H9 (cell line): ENCODE results near the gene JARID2. TPM values are rescaled to one million over a fixed set of nuclear protein-coding genes. Genes with fewer than 3 reads are reported as not detected.

Experiments used
- DNase-seq: peaks from one replicate; pipeline ENCODE4 v3.0.0-alpha.2; 2017
- H2AFZ ChIP-seq: one replicate; pipeline ENCODE4 v1.6.1; 2013; ENCODE audit warnings: mild to moderate bottlenecking, low read length, control low read depth, moderate library complexity
- H2AK5ac ChIP-seq: 2 replicates; pipeline ENCODE4 v1.6.1; 2013; ENCODE audit warnings: low read length, control low read depth, mixed read lengths; ENCODE audit not compliant: insufficient read length
- H2BK120ac ChIP-seq: one replicate; pipeline ENCODE4 v1.6.1; 2013; ENCODE audit warnings: low read depth, mild to moderate bottlenecking, low read length, control low read depth, inconsistent platforms; ENCODE audit not compliant: poor library complexity, severe bottlenecking
- H2BK12ac ChIP-seq: 2 replicates; pipeline ENCODE4 v1.6.1; 2013; ENCODE audit warnings: low read length, control low read depth, mixed read lengths, low read depth; ENCODE audit not compliant: insufficient read length
- H2BK15ac ChIP-seq: 2 replicates; pipeline ENCODE4 v1.6.1; 2013; ENCODE audit warnings: low read depth, low read length, control low read depth
- H2BK20ac ChIP-seq: one replicate; pipeline ENCODE4 v1.6.1; 2013; ENCODE audit warnings: low read depth, mild to moderate bottlenecking, low read length, control low read depth, inconsistent platforms; ENCODE audit not compliant: poor library complexity, severe bottlenecking
- H2BK5ac ChIP-seq: 2 replicates; pipeline ENCODE4 v1.6.1; 2013; ENCODE audit warnings: low read length, control low read depth, mixed read lengths; ENCODE audit not compliant: insufficient read length
- H3K14ac ChIP-seq: 2 replicates; pipeline ENCODE4 v1.6.1; 2013; ENCODE audit warnings: low read length, control low read depth; ENCODE audit not compliant: insufficient read depth
- H3K18ac ChIP-seq: 2 replicates; pipeline ENCODE4 v1.6.1; 2013; ENCODE audit warnings: low read depth, mild to moderate bottlenecking, mixed read lengths, low read length, control low read depth; ENCODE audit not compliant: insufficient read length
- H3K23ac ChIP-seq: 2 replicates; pipeline ENCODE4 v1.6.1; 2013; ENCODE audit warnings: low read length, control low read depth, mixed read lengths, low read depth; ENCODE audit not compliant: insufficient read length
- H3K23me2 ChIP-seq: 2 replicates; pipeline ENCODE4 v1.6.1; 2013; ENCODE audit warnings: low read depth, mild to moderate bottlenecking, mixed read lengths, low read length, control low read depth; ENCODE audit not compliant: insufficient read length, poor library complexity, severe bottlenecking
- H3K27ac ChIP-seq: 2 replicates; pipeline ENCODE4 v1.5.1; 2013; ENCODE audit warnings: low read length, control low read depth, mixed read lengths, low read depth; ENCODE audit not compliant: insufficient read length
- H3K27me3 ChIP-seq: 2 replicates; pipeline ENCODE4 v1.6.1; 2013; ENCODE audit warnings: low read length, control low read depth, inconsistent platforms; ENCODE audit not compliant: insufficient read depth
- H3K4ac ChIP-seq: 2 replicates; pipeline ENCODE4 v1.6.1; 2013; ENCODE audit warnings: low read depth, mild to moderate bottlenecking, control low read depth, inconsistent platforms, low read length, moderate library complexity
- H3K4me1 ChIP-seq: 2 replicates; pipeline ENCODE4 v1.6.1; 2013; ENCODE audit warnings: low read length, control low read depth, inconsistent platforms; ENCODE audit not compliant: insufficient read depth
- H3K4me2 ChIP-seq: 2 replicates; pipeline ENCODE4 v1.6.1; 2013; ENCODE audit warnings: low read length, control low read depth, mixed read lengths; ENCODE audit not compliant: insufficient read length, insufficient read depth
- H3K56ac ChIP-seq: 2 replicates; pipeline ENCODE4 v1.6.1; 2013; ENCODE audit warnings: low read depth, mild to moderate bottlenecking, mixed read lengths, low read length, control low read depth; ENCODE audit not compliant: insufficient read length
- H3K79me1 ChIP-seq: 2 replicates; pipeline ENCODE4 v1.6.1; 2013; ENCODE audit warnings: low read depth, mild to moderate bottlenecking, moderate library complexity, low read length, control low read depth, inconsistent platforms; ENCODE audit not compliant: insufficient read depth, poor library complexity, severe bottlenecking
- H3K79me2 ChIP-seq: 2 replicates; pipeline ENCODE4 v1.6.1; 2013; ENCODE audit warnings: low read length, control low read depth, inconsistent platforms; ENCODE audit not compliant: insufficient read depth
- H3K9ac ChIP-seq: 2 replicates; pipeline ENCODE4 v1.6.1; 2013; ENCODE audit warnings: low read length, control low read depth, mixed read lengths; ENCODE audit not compliant: insufficient read length; ENCODE audit errors: extremely low read depth
- H3K9me3 ChIP-seq: one replicate; pipeline ENCODE4 v1.6.1; 2013; ENCODE audit warnings: low read depth, low read length, inconsistent platforms; ENCODE audit not compliant: control insufficient read depth
- H3T11ph ChIP-seq: one replicate; pipeline ENCODE4 v1.6.1; 2013; ENCODE audit warnings: mild to moderate bottlenecking, low read length, control low read depth, inconsistent platforms
- H4K20me1 ChIP-seq: one replicate; pipeline ENCODE4 v1.6.1; 2013; ENCODE audit not compliant: control insufficient read depth, insufficient read length, insufficient read depth
- H4K5ac ChIP-seq: 2 replicates; pipeline ENCODE4 v1.6.1; 2013; ENCODE audit warnings: low read depth, mild to moderate bottlenecking, mixed read lengths, low read length, control low read depth; ENCODE audit not compliant: insufficient read length
- H4K8ac ChIP-seq: replicated peaks from 2 replicates; pipeline ENCODE4 v1.6.1; 2013; ENCODE audit warnings: low read length, control low read depth, mixed read lengths, low read depth; ENCODE audit not compliant: insufficient read length
- H4K91ac ChIP-seq: 2 replicates; pipeline ENCODE4 v1.6.1; 2013; ENCODE audit warnings: low read depth, mild to moderate bottlenecking, moderate library complexity, mixed read lengths, low read length, control low read depth; ENCODE audit not compliant: insufficient read length
- H3K27ac Mint-ChIP-seq, 3 experiments: 2 replicates in 2 of 3; 3 replicates in 1 of 3; pipeline ENCODE4 v1.8.0; 2020 to 2021; ENCODE audit warnings: mixed read lengths in 3 of 3, mild to moderate bottlenecking in 1 of 3, moderate library complexity in 1 of 3
- H3K27me3 Mint-ChIP-seq: 2 replicates; pipeline ENCODE4 v1.8.0; 2021; ENCODE audit warnings: low read depth, mild to moderate bottlenecking, moderate library complexity, mixed read lengths
- H3K36me3 Mint-ChIP-seq, 3 experiments: 2 replicates in 2 of 3; 3 replicates in 1 of 3; pipeline ENCODE4 v1.8.0; 2020 to 2021; ENCODE audit warnings: low read depth in 3 of 3, mixed read lengths in 3 of 3; ENCODE audit not compliant: insufficient read depth in 1 of 3
- H3K4me1 Mint-ChIP-seq, 2 experiments: 2 replicates each; pipeline ENCODE4 v1.8.0; 2020; ENCODE audit warnings: mixed read lengths in 2 of 2
- H3K4me3 Mint-ChIP-seq, 2 experiments: 2 replicates in 1 of 2; 3 replicates in 1 of 2; pipeline ENCODE4 v1.8.0; 2020 to 2021; ENCODE audit warnings: mild to moderate bottlenecking in 2 of 2, mixed read lengths in 2 of 2, moderate library complexity in 1 of 2
- H3K9me3 Mint-ChIP-seq, 2 experiments: 2 replicates in 1 of 2; 3 replicates in 1 of 2; pipeline ENCODE4 v1.8.0; 2020; ENCODE audit warnings: mild to moderate bottlenecking in 2 of 2, mixed read lengths in 2 of 2, moderate library complexity in 1 of 2
- CTCF ChIP-seq: fragments of 200-600 bp; sonication (generic); conservative IDR thresholded peaks from 3 replicates; pipeline ENCODE4 v1.8.0; 2021; ENCODE audit warnings: antibody characterized with exemption, mild to moderate bottlenecking
- WGBS: extraction: QIAGEN DNeasy Blood & Tissue Kit; methylation state at CpG from one replicate; pipeline ENCODE4 v1.1.7; 2013; ENCODE audit warnings: missing lambda C conversion rate, low lambda C conversion rate, mixed read lengths; ENCODE audit not compliant: insufficient read length; ENCODE audit errors: extremely low coverage; 5-methylcytosine and 5-hydroxymethylcytosine counted together
- total RNA-seq: library from RNA; stranded (reverse); gene quantifications from 2 replicates; pipeline ENCODE4 v1.2.1, GENCODE V29; 2021

JARID2 gene
- total RNA-seq, 1 experiment from 2014 or later: 174 TPM

GRCh38 chr6:15310680-15311079, 64.8 kb downstream of the JARID2 start:
- peaks cover 20% of the 10 kb centered on the region for H3K4me1 ChIP-seq

More at GRCh38 chr6:15310680-15311079, 64.8 kb downstream of the JARID2 start:
- no peak overlapping the region for H2BK20ac ChIP-seq
- H3K56ac ChIP-seq: no peak overlapping the region
- no peaks in the 10 kb centered on the region for H3K27me3 ChIP-seq
- no peak for DNase-seq
- no peaks in the 10 kb centered on the region for H3K9me3 ChIP-seq
- H3K14ac ChIP-seq: no peak overlapping the region
- no peak for TF ChIP-seq CTCF
- Mint-ChIP-seq H3K27ac (no peak overlapping the region), H3K4me1 (peaks cover 73 to 81% of the 10 kb centered on the region in 2 experiments), H3K27me3 (no peaks in the 10 kb centered on the region), H3K36me3 (peaks cover 0 to 4% (median 2%) of the 10 kb centered on the region in 3 experiments; a peak in 2 of 7 replicates), H3K9me3 (no peaks in the 10 kb centered on the region), H3K4me3 (no peak overlapping the region)
- no peak overlapping the region for H3K4ac ChIP-seq
- peaks cover 4% of the 10 kb centered on the region for H4K20me1 ChIP-seq
- no peak overlapping the region for H2AFZ ChIP-seq
- no peak overlapping the region for H3K18ac ChIP-seq
- no peak overlapping the region for H3K23ac ChIP-seq
- H3K27ac ChIP-seq: no peak overlapping the region
- H3K79me2 ChIP-seq: peaks cover 94% of the 10 kb centered on the region
- H3K4me2 ChIP-seq: no peak overlapping the region
- no peaks in the 10 kb centered on the region for H3K23me2 ChIP-seq
- H2BK120ac ChIP-seq: no peak overlapping the region
- no peaks in the 10 kb centered on the region for H3K79me1 ChIP-seq
- H4K8ac ChIP-seq: no peak overlapping the region
- no peak overlapping the region for H3T11ph ChIP-seq
- no peak overlapping the region for H3K9ac ChIP-seq
- WGBS: no CpG with 5 or more reads among the region's 7 CpGs
- H2BK15ac ChIP-seq: no peak overlapping the region
- no peak overlapping the region for H2BK12ac ChIP-seq
- no peak overlapping the region for H4K5ac ChIP-seq
- H4K91ac ChIP-seq: no peak overlapping the region
- H2BK5ac ChIP-seq: no peak overlapping the region
- H2AK5ac ChIP-seq: no peak overlapping the region
